Activated B cell treated with CpG ODN at 0.5 μM for 24 hours (primary cell): ENCODE data around the gene MBD3L3. TPM values are rescaled to one million over a fixed set of nuclear protein-coding genes. Genes with fewer than 3 reads are reported as not detected.
"Not testable (repeated sequence)": the region's sequence is repeated elsewhere in the genome, so short reads cannot be mapped to it uniquely, and the experiment has no call there.

Source experiments
- ATAC-seq: fragments of 200-7000 bp; cut with Tn5 transposase; one replicate; pipeline ENCODE4 v1.10.0; 2021; ENCODE audit warnings: low read depth, mild to moderate bottlenecking, moderate library complexity
- CTCF ChIA-PET: fragments of 350-600 bp; sonication (Branson Sonifier 250); formaldehyde crosslinking; loops from one replicate; lab custom pipeline; 2021; ENCODE audit warnings: antibody characterized with exemption; lab: Charles Lee
- POLR2A ChIA-PET: fragments of 350-600 bp; sonication (Branson Sonifier 250); formaldehyde crosslinking; loops from one replicate; lab custom pipeline; 2021; ENCODE audit warnings: antibody characterized with exemption; lab: Charles Lee
- DNase-seq: peaks from one replicate; pipeline ENCODE4 v3.0.0; 2022
- H3K27ac Mint-ChIP-seq: one replicate; pipeline ENCODE4 v1.8.0; 2020; ENCODE audit warnings: mixed read lengths
- H3K27me3 Mint-ChIP-seq: one replicate; pipeline ENCODE4 v1.8.0; 2021; ENCODE audit warnings: mixed read lengths
- H3K36me3 Mint-ChIP-seq: one replicate; pipeline ENCODE4 v1.8.0; 2021; ENCODE audit warnings: low read depth, mixed read lengths
- H3K4me1 Mint-ChIP-seq: one replicate; pipeline ENCODE4 v1.8.0; 2021; ENCODE audit warnings: mixed read lengths
- H3K4me3 Mint-ChIP-seq: one replicate; pipeline ENCODE4 v1.8.0; 2020; ENCODE audit warnings: mild to moderate bottlenecking, mixed read lengths
- H3K9me3 Mint-ChIP-seq: one replicate; pipeline ENCODE4 v1.8.0; 2020; ENCODE audit warnings: mixed read lengths
- CTCF ChIP-seq: fragments of 200-600 bp; IDR thresholded peaks from one replicate; pipeline ENCODE4 v1.8.0; 2022; ENCODE audit warnings: antibody characterized with exemption, mild to moderate bottlenecking
- intact Hi-C: fragments of 100-400 bp; cut with micrococcal nuclease; formaldehyde crosslinking; loops from one replicate; pipeline ENCODE4 v1.15.1; 2024
- total RNA-seq: library from RNA; stranded (reverse); gene quantifications from 2 replicates; pipeline ENCODE4 v1.2.3, GENCODE V29; 2022

Gene MBD3L3
- total RNA-seq, 1 donor from 2014 or later, result not detected

- ATAC-seq, H3K36me3 Mint-ChIP-seq, POLR2A ChIA-PET, intact Hi-C loops, H3K27me3 Mint-ChIP-seq, H3K27ac Mint-ChIP-seq, H3K4me1 Mint-ChIP-seq, H3K4me3 Mint-ChIP-seq, DNase-seq, H3K9me3 Mint-ChIP-seq, CTCF ChIA-PET: not testable (repeated sequence)
Observed at GRCh38 chr19:7040079-7040478, 18.4 kb downstream of the MBD3L3 start, which contains the start of gene MBD3L4. MBD3L4 (minus strand) TSS chr19:7040179; CDS start chr19:7040144, 35 bp downstream.

DNA sequence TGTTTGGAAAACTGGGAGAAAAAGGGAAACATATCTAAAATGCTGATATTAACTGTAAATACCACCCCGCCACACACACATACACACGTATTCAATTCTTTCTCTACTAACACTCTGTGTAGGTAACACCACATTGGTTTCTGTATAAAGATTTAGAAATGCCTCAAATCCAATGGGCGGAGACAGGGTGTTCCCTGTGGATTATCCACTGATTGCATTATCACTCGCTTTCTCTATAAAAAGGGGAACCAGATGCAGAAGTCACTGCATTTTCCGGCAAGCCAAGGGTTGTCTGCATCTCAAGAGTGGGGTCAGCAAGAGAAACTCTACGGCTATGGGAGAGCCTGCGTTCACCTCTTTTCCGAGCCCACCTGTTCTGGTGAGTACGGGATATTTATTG is 28.2 kb downstream of the MBD3L3 start, which contains the start of gene MBD3L5:
Gene MBD3L5, plus strand, starts transcription at position 301 of the 400 bp plus-strand sequence. Its CDS starts 34 bp downstream, at position 335.
- POLR2A ChIA-PET, CTCF ChIA-PET, H3K4me1 Mint-ChIP-seq, H3K4me3 Mint-ChIP-seq, DNase-seq, H3K9me3 Mint-ChIP-seq, intact Hi-C loops, H3K27ac Mint-ChIP-seq, ATAC-seq, H3K36me3 Mint-ChIP-seq, H3K27me3 Mint-ChIP-seq: not testable (repeated sequence)

- intact Hi-C loops, H3K27ac Mint-ChIP-seq, H3K4me3 Mint-ChIP-seq, DNase-seq, POLR2A ChIA-PET, H3K36me3 Mint-ChIP-seq, CTCF ChIA-PET, H3K27me3 Mint-ChIP-seq, ATAC-seq, H3K4me1 Mint-ChIP-seq, H3K9me3 Mint-ChIP-seq: not testable (repeated sequence)
Observed at GRCh38 chr19:7028790-7029189, 29.7 kb downstream of the MBD3L3 start.

DNA sequence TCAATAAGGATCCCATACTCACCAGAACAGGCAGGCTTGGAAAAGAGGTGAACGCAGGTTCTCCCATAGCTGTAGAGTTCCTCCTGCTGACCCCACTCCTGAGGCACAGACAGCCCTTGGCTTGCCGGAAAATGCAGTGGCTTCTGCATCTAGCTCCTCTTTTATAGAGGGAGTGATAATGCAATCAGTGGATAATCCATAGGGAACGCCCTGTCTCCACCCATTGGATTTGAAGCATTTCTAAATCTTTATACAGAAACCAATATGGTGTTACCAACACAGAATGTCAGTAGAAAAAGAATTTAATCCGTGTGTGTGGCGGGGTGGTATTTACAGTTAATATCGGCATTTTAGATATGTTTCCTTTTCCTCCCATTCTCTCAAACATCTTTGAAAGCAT is 37.1 kb downstream of the MBD3L3 start, which contains the start of gene MBD3L2B:
Gene MBD3L2B, minus strand, starts transcription at position 101 of the 400 bp plus-strand sequence. Its CDS starts 34 bp downstream, at position 67.
- CTCF ChIA-PET, H3K27ac Mint-ChIP-seq, POLR2A ChIA-PET, H3K9me3 Mint-ChIP-seq, H3K27me3 Mint-ChIP-seq, DNase-seq, ATAC-seq, H3K4me3 Mint-ChIP-seq, H3K36me3 Mint-ChIP-seq, intact Hi-C loops, H3K4me1 Mint-ChIP-seq: not testable (repeated sequence)

DNA sequence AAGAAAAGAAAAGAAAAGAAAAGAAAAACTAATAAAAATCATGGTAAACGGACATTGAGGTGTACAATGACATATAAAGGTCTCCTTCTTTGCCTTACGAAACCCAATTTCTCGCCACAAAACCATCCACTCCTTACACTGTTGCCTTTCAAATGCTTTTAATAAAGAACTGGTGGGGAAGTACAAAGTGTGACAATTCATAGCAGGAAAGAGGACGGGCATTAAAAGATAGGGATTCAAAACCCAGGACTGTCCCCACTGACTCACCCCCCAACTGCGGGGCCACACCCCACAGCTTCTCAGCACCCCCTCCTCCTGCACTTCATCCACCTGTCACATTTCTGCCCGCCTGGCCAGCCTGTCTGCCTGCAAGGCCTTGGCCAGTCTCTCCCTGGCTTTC is 39.6 kb downstream of the MBD3L3 start:
- no peak for TF ChIP-seq CTCF
- POLR2A ChIA-PET, result no interaction called here
- CTCF ChIA-PET, result no interaction called here
- H3K4me3 Mint-ChIP-seq, result no peak overlapping the region
- intact Hi-C loops, result no loop called here
- no peaks in the 10 kb centered on the region for H3K4me1 Mint-ChIP-seq
- no peaks in the 10 kb centered on the region for H3K9me3 Mint-ChIP-seq
- peaks cover 1% of the 10 kb centered on the region for H3K27me3 Mint-ChIP-seq
- H3K27ac Mint-ChIP-seq, result no peak overlapping the region
- no peak for DNase-seq
- no peak for ATAC-seq
- no peaks in the 10 kb centered on the region for H3K36me3 Mint-ChIP-seq

DNA sequence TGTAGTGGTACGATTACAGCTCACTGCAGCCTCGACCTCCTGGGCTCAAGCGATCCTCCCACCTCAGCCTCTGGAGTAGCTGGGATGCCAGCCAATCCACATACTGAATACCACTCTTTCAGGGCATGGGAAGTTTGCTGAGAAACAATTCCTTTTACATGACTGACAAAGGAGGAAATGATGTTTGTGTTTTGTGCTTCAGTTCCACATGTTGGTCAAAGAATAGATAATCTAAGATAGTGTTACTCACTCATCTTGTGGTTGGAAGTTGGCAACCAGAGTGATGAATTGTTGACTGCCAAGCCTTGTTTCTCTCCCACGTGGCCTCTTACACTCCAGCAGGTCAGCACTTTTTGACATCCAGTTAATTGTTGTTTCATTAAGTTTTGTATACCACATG is 44.8 kb downstream of the MBD3L3 start:
- Mint-ChIP-seq H3K27me3 (peaks cover 4% of the 10 kb centered on the region), H3K27ac (no peak overlapping the region), H3K4me3 (no peak overlapping the region), H3K9me3 (no peaks in the 10 kb centered on the region), H3K4me1 (peaks cover 2% of the 10 kb centered on the region), H3K36me3 (no peaks in the 10 kb centered on the region)
- no peak for ATAC-seq
- intact Hi-C loops, result no loop called here
- no peak for TF ChIP-seq CTCF
- no peak for DNase-seq
- ChIA-PET POLR2A (no interaction called here), CTCF (interaction anchor here (0.7 kb wide), 1 partner anchor 607 kb away, joined by 3 read pairs; no protein-coding TSS in a partner anchor)

DNA sequence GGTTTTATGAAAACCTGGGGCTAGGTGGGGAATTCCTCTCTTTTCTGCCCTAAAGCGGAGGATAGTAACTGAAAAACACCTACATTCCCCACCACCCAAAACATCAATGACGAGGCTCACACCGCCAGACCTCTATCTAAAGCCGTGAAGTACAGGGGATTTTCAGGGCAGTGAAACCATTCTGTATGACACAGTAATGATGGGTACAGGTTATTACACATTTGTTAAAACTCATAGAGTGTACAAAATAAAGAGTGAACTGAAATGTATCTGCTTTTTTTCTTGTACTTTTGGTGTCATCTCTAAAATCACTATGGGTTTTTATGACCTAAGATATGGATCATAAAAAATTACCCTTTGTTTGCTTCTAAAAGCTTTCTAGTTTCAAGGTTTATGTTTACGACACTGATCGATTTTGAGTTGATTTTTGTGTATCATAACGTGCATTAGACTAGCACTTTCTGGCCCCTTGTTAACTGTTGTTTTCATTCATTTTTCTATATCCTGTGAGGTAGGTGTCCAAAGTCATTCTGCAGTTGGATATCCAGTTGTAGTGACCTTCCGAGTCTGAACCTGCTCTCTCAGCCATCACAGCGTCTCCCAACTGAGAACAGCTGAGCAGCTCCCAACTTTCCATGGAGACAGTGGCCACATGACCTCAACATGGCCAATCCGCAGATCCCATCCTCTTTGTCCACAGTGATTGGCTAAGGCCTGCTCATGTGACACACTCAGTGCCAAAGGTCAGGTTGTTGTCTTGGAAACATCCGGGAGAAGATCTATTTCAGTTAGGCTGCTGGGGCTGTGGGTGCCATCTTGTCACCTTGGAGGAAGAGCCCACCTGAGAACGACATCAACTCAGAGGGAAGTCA is 47.5 kb downstream of the MBD3L3 start:
- no peak overlapping the region for H3K4me3 Mint-ChIP-seq
- ATAC-seq, result no peak

More for the DNA sequence above, 47.5 kb downstream of the MBD3L3 start:
- no peak for TF ChIP-seq CTCF
- H3K4me1 Mint-ChIP-seq, result peaks cover 2% of the 10 kb centered on the region
- no peaks in the 10 kb centered on the region for H3K9me3 Mint-ChIP-seq
- DNase-seq, result no peak
- intact Hi-C loops, result no loop called here
- no peak overlapping the region for H3K27ac Mint-ChIP-seq
- no peaks in the 10 kb centered on the region for H3K36me3 Mint-ChIP-seq
- ChIA-PET POLR2A (no interaction called here), CTCF (no interaction called here)
- H3K27me3 Mint-ChIP-seq, result peaks cover 3% of the 10 kb centered on the region
